Measurements from ENCODE around the gene HOPX. TPM values are rescaled to one million over a fixed set of nuclear protein-coding genes. Genes with fewer than 3 reads are reported as not detected.

The HOPX gene
- total and polyA plus RNA-seq, 2 of the 4 experiments (the other 2 are of a cell fraction) = 1.3 to 1.7 TPM

DNA sequence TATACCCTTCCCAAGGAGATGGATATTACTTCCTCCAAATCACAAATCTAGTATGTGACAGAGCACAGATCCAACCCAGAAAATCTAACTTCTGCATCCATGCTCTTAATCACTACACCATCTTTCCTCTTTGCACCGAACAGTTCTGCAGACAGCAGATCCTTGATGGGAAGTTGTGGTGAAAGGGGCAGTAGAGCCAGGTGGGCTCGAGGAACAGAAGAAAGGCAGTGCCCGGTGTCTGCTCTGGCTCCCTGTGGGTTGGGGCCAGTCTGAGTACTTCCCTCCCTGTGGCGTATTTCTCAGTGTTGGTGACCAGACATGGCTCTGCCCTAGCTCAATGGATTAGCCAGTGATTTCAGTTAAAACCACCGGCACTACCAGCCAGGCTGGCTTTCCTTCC lies 15.3 kb downstream of the HOPX start:
- TF ChIP-seq MAZ (IDR thresholded peaks at IDR 0.05; ENCODE audit: borderline replicate concordance, low read depth, low read length) (no peak), RCOR1 (IDR thresholded peaks at IDR 0.05; ENCODE audit: insufficient replicate concordance, low read length) (no peak), MAFK (IDR thresholded peaks at IDR 0.05; ENCODE audit: low read depth, low read length) (no peak), NFE2L2 (IDR thresholded peaks at IDR 0.05; ENCODE audit: low read depth, low read length) (no peak), POLR2A (IDR thresholded peaks at IDR 0.05; ENCODE audit: low read depth, low read length) (no peak), MXI1 (IDR thresholded peaks at IDR 0.05; ENCODE audit: borderline replicate concordance, low read depth, low read length) (no peak), FOS (IDR thresholded peaks at IDR 0.05; ENCODE audit: low read depth, low read length) (no peak)
- TF ChIP-seq, protein P1, sequence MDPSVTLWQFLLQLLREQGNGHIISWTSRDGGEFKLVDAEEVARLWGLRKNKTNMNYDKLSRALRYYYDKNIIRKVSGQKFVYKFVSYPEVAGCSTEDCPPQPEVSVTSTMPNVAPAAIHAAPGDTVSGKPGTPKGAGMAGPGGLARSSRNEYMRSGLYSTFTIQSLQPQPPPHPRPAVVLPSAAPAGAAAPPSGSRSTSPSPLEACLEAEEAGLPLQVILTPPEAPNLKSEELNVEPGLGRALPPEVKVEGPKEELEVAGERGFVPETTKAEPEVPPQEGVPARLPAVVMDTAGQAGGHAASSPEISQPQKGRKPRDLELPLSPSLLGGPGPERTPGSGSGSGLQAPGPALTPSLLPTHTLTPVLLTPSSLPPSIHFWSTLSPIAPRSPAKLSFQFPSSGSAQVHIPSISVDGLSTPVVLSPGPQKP (IDR thresholded peaks at IDR 0.05; ENCODE audit: borderline replicate concordance, low read depth, low read length) = no peak
- in situ Hi-C loops (cut with MboI; ENCODE audit: low sequenced_read_pairs) (no loop called here), dilution Hi-C loops (cut with HindIII; ENCODE audit: low sequenced_read_pairs, unreplicated experiment) (no loop called here), intact Hi-C loops (cut with micrococcal nuclease) (no loop called here)
- Histone ChIP-seq H3K4me2 (ENCODE audit: low read depth, low read length) (no peak overlapping the region), H3K23ac (ENCODE audit: low read depth, low read length) (no peak overlapping the region), H3K36me3 (ENCODE audit: control insufficient read depth, insufficient read depth, low read length) (no peaks in the 10 kb centered on the region), H4K5ac (ENCODE audit: low read depth, low read length) (no peak overlapping the region), H3K9me1 (ENCODE audit: insufficient read depth, low read length) (no peaks in the 10 kb centered on the region), H3K79me1 (ENCODE audit: low read depth in 1 of 2, low read length in 2 of 2) (no peaks in the 10 kb centered on the region), H2BK5ac (ENCODE audit: low read depth, low read length, poor library complexity, severe bottlenecking) (no peak overlapping the region), H2AFZ (replicated peaks; ENCODE audit: low read length, poor library complexity) (peak overlapping the region; percentile 28), H4K20me1 (ENCODE audit: insufficient read depth, low read length) (no peaks in the 10 kb centered on the region), H3K9me3 (ENCODE audit: control insufficient read depth, insufficient read depth, low read length) (0 out of 2 replicates have a peak, but pooled peaks cover 2% of the 10 kb centered on the region), H2AK9ac (replicated peaks; ENCODE audit: low read depth, low read length, poor library complexity) (no peak overlapping the region), H3K4me1 (ENCODE audit: control insufficient read depth, insufficient read depth, low read length) (no peaks in the 10 kb centered on the region), H3K56ac (ENCODE audit: extremely low read depth, insufficient read depth, low read length) (no peak overlapping the region), H3K4me3 (ENCODE audit: insufficient read depth, low read depth, low read length) (no peak overlapping the region), H2BK120ac (ENCODE audit: low read depth, low read length) (no peak overlapping the region), H4K91ac (ENCODE audit: insufficient read depth, low read depth, low read length) (no peak overlapping the region), H3K14ac (replicated peaks; ENCODE audit: low read depth, low read length) (no peak overlapping the region), H2AK5ac (ENCODE audit: low read depth, low read length) (no peak overlapping the region), H3K27me3 (ENCODE audit: control insufficient read depth, insufficient read depth, low read length) (peaks cover 11% of the 10 kb centered on the region), H2BK15ac (ENCODE audit: low read depth, low read length) (no peak overlapping the region), H2BK20ac (ENCODE audit: low read depth, low read length) (no peak overlapping the region), H3K27ac (ENCODE audit: insufficient read depth, low read length) (no peak overlapping the region), H4K8ac (ENCODE audit: low read depth in 2 of 2, low read length in 2 of 2) (no peak overlapping the region), H3K4ac (ENCODE audit: low read depth, low read length) (no peak overlapping the region), H3K9ac (ENCODE audit: low read depth, low read length) (no peak overlapping the region), H3K18ac (ENCODE audit: low read depth, low read length) (no peak overlapping the region)
- BruUV-seq (replicated peaks) = no TSS peak
- ChIA-PET CTCF (no interaction called here), POLR2A (ENCODE audit: unreplicated experiment) (no interaction called here)
- WGBS, 2 experiments (ENCODE audit: extremely low coverage in 2 of 2, insufficient read length in 1 of 2) = no CpG with 5 or more reads among the region's 5 CpGs
- DNase-seq (no peak), ATAC-seq (ENCODE audit: low read depth) (no peak)
